Kidney tubule cell (primary cell): ENCODE results near the gene MAST4.

Experiments
- DNase-seq: peaks from one replicate; pipeline ENCODE4 v3.0.0-alpha.2; 2018; ENCODE audit warnings: low spot score

The MAST4 gene

DNA sequence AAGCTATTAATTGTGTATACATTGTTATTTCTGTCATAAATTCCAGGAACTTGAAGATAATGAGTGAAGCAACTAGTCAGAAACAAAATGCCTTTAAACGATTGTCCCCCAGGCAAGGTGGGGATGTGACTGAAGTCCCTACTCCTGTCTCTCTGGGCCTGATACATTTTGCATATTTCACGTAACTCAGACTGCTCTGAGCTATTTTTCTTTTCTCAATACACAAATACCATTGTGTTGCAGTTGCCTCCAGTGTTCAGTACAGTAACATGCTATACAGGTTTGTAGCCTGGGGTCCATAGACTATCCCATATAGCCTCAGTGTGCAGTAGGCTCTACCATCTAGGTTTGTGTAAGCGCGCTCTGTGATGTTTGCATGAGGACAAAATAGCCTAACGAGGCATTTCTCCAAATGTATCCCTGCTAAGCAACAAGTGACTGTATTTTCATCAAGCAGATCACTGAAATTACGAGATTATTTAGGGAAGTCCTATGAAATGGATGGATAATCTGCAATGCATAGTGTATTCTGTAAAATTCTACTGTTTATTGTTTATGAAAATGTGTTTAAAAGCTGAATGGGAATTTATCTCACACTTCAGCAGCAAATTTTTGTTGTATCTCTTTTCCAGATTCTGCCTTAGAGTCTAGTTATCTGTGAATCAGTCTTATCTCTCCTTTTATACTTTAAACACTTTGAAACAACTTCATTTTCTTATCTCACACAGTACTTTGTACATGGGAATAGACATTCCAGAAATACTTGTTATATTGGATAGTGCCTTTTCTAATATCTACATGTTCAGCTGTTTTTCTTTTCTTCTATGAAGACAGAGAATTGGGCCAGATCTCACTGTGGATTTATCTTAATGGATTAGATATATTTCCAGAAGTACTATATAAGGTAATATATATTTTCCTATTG lies 449.9 kb downstream of the MAST4 start:
- no peak for DNase-seq

DNA sequence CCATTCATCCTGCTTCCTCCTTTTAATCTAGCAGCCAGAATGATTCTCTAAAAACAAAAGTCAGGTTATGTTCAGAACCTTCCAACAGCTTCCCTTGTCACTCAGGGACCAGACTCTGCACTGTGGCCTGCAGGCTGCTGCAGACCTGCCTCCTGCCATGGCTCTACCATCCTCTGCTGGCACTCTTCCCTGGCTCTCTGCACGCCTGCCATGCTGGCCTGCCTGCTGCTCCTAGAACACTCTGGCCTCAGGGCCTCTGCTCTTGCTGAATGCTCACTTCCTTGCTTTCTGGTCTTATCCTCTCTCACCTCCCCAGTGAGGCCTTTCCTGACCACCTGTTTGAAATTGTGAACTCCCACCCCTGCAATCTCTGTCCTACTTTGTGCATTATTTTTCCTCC lies 451.0 kb downstream of the MAST4 start:
- DNase-seq, result no peak

DNA sequence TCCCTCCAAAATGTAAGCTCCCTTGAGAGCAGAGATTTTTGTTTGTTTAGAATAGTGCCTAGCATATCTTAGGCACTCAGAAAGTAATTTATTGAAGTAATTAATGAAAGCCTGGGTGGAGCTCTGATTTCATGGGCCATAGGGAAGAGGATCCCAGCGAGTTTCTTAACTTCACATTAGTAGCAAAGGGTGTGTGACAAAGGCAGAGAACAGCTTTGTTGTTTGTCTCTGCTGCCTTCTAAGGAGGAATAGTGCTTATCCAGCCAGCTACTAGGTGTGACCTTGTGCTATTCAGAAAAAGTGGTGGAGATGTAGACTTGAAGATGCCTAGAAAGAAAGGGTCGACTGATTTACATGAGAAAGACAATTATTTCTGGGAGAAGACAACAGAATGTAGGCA lies 451.4 kb downstream of the MAST4 start:
- DNase-seq, result no peak

DNA sequence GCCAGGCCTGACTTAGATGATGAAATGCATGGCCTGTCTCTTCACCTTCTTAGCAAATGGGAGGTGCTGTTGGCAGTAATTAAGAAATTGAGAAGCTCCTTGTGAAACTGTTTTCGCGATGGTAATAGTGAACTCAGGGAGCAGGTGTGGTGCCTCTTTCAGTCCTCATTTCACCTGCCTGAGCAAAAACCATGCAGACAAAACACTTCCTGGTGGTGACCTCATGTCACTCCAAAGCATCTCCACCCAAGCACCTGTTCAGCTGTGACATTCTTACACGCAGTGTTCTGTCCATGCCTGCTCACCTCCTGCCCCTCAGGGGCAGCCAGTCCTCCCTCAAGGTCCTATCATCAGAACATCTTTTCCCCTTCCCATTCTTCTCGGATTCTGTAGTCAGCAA lies 453.9 kb downstream of the MAST4 start:
- DNase-seq, result peak; percentile 40

DNA sequence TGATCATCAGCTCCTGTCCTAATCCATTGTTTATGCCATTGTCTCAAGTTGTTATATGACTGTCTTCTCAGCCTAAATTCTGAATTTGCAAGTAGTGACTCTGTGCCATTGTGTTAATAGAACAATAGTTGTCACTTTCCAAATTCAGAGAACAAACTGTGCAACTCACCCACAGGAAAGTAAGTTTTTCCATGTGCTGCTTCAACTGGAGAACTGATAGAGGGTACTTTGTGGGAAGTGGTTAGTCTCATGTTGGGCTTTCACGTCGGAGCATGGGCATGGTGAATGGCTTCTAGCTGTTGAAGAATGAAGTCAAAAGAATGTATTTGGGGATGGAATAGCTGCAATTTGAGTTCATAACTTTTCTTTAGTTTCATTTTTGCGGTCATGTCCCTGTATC lies 454.4 kb downstream of the MAST4 start:
- DNase-seq, result no peak

DNA sequence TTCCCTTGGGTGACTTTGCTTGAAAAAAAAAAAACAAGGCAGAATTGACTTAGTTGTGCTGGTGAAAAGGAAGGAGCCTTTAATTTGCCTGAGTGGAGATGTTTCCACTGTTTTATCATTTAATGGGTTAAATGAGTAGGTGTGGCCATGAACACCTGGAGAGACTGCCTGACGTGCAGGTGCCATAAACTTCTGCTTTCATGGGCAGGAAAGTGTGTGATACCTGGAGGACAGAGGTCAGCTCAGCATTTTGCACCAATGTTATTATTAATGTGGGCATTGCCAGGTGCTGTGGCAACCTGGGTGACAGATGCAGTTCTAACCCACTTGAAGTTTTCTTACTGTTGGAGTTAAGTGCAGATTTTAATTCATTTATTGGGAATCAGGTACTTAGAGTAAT lies 455.0 kb downstream of the MAST4 start:
- DNase-seq, result no peak

GRCh38 chr5:67052034-67052433 lies 455.8 kb downstream of the MAST4 start:
- no peak for DNase-seq

DNA sequence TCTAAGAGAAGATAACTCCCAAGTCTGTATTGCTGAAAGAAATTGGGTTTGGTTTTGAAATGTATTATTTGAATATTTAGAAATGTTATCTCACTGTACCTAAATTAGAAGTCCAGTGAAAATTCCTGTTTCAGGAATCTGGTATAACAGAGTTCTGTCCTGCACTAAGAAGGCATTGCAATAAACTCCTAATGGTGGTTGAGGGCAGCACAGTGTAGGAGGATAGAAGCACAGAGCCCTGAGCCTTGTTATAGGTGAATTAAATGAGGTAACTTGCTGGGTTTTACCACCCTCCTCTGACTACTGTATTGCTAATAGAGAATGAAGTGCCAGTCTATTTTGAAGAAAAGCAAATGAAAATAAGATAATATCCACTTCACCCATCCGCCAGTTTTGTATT lies 457.0 kb downstream of the MAST4 start:
- no peak for DNase-seq

- DNase-seq, result no peak
These were observed 463.0 kb downstream of the MAST4 start for GRCh38 chr5:67058998-67059743.

DNA sequence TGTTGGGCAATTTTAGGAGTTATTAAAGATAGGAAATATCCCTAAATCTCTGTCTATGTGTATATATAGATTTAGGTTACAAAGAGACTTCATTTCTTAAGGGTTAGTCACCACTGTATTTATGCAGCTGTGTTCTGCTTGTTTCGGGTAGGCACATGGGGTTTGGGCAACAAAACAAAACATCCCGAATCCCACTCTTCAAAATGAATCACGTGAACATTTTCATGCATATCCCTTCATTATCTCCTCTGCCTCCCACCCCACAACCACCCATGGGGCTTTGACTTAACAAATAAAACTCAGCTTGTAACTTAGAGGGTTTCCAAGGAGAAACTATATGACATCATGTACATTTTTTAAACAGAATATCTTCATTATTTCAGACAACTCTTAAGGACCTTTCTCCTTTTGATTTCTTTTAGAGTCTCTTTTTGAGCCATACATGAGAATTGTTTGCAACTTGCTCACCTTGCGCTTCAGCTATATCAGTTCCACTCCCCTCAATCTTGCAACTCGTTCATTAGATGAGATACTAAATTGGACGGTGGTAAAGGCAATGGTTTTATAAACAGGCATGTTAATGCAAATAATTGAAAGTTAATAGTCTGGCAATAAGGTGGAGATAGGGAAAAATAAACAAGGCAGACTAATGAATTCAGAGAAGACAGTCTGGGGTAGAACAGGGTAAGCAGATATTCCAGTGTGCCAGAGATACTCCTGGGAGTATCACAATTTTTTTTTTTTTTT lies 463.7 kb downstream of the MAST4 start:
- no peak for DNase-seq

DNA sequence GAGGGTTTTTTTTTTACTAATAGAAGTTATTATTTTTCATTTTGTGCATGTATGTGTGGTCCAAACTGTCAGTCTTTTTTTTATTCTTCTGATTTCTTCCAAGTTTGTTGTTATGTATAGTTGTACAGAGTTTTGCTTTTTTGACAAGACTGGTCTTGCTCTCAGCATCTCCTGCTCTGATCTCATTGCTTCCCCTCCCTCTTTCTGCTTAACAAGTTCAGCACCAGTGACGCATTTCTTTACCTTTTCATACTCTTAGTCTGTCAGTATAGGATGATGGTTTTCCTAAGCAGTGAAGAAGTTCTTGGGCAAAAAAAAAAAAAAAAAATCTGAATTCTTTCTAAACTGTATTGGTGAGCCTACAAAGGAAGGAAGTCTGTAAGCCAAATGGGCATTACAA lies 465.3 kb downstream of the MAST4 start:
- DNase-seq, result no peak

- no peak for DNase-seq
These were observed 466.9 kb downstream of the MAST4 start for GRCh38 chr5:67063055-67063454.

DNA sequence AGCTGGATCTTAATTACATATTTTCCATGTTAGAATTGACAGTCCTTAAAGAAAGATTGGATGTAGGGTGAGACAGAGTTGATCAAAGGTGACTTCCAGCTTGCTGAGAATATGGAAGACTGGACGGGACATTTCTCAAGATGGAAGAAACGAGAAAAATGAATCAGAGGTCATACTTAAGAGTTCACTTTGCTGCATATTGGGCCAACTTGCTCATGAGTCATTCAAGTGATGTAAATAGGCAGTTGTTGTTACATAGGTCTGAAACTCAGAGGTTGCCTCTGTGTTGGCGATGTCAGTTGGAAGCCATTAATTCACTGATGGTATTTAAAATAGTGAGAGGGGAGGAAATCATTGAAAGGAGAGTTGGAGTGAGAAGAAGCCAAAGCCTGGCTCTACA lies 467.6 kb downstream of the MAST4 start:
- DNase-seq, result no peak

DNA sequence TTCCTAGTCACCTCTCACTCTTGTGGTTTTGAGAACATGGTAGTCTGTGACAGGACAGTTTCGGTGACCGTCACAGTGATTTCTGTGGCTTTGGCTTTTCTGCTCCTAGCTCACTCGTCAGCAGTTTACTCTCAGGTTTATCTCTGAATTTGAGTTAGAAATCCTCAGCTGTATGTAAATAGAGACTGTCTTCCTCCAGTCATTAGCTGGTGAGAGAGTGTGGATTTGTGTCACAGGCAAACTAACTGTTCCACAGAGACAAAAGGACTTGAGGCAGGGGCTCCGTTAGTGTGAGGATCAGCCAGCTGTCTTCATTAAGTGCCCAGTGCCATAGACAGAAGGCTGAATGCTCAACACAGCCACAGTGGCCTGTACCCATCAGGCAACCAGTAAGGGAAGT lies 469.0 kb downstream of the MAST4 start:
- no peak for DNase-seq

GRCh38 chr5:67065696-67066095 lies 469.5 kb downstream of the MAST4 start:
- no peak for DNase-seq

GRCh38 chr5:67066815-67067214 lies 470.6 kb downstream of the MAST4 start:
- peak; percentile 29 for DNase-seq

- DNase-seq, result no peak
These were observed 477.0 kb downstream of the MAST4 start for GRCh38 chr5:67073045-67073680.

DNA sequence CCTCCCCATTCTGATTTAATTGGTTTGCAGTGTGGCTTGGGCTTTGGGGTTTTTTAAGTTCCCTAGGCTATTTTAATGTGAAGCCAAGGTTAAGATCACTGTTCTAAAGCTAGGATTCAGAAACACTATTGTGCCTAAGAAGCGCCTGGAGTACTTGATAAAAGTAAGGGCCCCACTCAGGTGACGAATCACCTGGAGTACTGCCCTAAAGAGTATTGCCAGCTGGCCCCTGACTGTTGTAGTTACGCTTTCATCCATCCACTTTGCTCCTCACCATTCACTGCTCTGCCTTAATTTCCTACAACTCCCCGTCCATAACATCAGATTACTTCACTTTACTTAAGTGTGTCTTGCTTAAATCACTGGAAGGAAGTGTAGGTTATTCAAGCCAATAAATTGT lies 481.1 kb downstream of the MAST4 start:
- no peak for DNase-seq

DNA sequence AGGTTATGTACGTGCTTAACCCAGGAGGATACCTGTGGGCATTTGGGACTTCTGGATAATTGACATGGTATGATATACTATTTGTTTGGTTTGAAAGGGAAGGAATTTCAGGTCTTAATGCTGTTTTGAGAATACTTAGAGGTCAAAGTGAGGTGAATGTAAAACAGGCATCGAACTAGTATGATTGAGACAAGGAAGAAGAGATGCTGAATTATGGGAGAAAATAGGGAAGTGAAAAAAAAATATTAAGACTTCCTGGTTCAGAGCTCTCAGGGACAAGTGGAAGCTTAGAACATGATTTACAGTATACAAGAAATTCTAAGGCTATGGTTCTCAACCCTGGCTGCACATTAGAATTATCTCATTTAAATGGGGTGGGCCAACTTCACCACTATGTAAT lies 485.1 kb downstream of the MAST4 start:
- no peak for DNase-seq

GRCh38 chr5:67082941-67083340 lies 486.7 kb downstream of the MAST4 start:
- peak; percentile 13 for DNase-seq

- DNase-seq, result peak; percentile 64
These were observed 489.4 kb downstream of the MAST4 start for GRCh38 chr5:67085616-67086015.

- peak; percentile 19 for DNase-seq
These were observed 493.1 kb downstream of the MAST4 start for GRCh38 chr5:67089200-67089725.
